Gastroesophageal sphincter (tissue), 3 donors: ENCODE measurements around the gene CACNB4.

Experiments
- EP300 ChIP-seq: sonication (generic); formaldehyde crosslinking; IDR thresholded peaks from one replicate; pipeline ENCODE4 v1.6.1; 2017; ENCODE audit warnings: antibody characterized with exemption, mild to moderate bottlenecking
- POLR2A ChIP-seq, 2 donors: fragments of 450-650 bp; IDR thresholded peaks; one replicate each; pipeline ENCODE4 v1.6.1; 2017; ENCODE audit warnings: antibody characterized with exemption in 2 of 2, mild to moderate bottlenecking in 2 of 2, moderate library complexity in 1 of 2
- POLR2AphosphoS5 ChIP-seq: sonication (generic); formaldehyde crosslinking; IDR thresholded peaks from one replicate; pipeline ENCODE4 v1.6.1; 2017; ENCODE audit warnings: antibody characterized with exemption
- TF ChIP-seq, protein P1 (sequence below), 4 experiments: fragments of 200-600 bp in 2 of 4; fragments of 450-650 bp in 2 of 4; sonication (generic) in 1 of 4; IDR thresholded peaks; one replicate each; pipeline ENCODE4 v1.5.1; 2017 to 2019; ENCODE audit warnings: antibody characterized with exemption in 4 of 4, mild to moderate bottlenecking in 2 of 4, moderate library complexity in 2 of 4

DNA sequence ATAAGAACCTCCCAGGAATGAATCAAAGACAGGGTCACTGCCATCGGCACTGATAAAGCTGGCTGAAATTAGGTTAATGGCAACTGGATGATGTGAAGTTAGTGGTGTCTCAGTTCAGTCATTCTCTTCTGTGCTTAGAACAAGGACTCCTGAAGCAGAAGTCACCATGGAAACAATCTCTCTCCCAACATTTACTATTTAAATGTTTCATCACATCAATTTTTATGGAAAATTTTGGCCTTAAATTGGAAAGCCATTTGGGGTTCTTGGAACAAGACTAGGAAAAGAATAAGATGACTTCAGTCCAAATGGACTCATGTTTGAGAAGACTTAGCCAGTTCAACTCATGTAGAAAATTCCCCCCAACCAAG lies 255.2 kb downstream of the CACNB4 start:
- TF ChIP-seq, protein P1, sequence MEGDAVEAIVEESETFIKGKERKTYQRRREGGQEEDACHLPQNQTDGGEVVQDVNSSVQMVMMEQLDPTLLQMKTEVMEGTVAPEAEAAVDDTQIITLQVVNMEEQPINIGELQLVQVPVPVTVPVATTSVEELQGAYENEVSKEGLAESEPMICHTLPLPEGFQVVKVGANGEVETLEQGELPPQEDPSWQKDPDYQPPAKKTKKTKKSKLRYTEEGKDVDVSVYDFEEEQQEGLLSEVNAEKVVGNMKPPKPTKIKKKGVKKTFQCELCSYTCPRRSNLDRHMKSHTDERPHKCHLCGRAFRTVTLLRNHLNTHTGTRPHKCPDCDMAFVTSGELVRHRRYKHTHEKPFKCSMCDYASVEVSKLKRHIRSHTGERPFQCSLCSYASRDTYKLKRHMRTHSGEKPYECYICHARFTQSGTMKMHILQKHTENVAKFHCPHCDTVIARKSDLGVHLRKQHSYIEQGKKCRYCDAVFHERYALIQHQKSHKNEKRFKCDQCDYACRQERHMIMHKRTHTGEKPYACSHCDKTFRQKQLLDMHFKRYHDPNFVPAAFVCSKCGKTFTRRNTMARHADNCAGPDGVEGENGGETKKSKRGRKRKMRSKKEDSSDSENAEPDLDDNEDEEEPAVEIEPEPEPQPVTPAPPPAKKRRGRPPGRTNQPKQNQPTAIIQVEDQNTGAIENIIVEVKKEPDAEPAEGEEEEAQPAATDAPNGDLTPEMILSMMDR (IDR thresholded peaks at IDR 0.05): no peak
- TF ChIP-seq POLR2AphosphoS5 (no peak), POLR2A (IDR thresholded peaks at IDR 0.05) (no peak), EP300 (no peak)
